ENCODE results near the gene EFHC1.

DNA sequence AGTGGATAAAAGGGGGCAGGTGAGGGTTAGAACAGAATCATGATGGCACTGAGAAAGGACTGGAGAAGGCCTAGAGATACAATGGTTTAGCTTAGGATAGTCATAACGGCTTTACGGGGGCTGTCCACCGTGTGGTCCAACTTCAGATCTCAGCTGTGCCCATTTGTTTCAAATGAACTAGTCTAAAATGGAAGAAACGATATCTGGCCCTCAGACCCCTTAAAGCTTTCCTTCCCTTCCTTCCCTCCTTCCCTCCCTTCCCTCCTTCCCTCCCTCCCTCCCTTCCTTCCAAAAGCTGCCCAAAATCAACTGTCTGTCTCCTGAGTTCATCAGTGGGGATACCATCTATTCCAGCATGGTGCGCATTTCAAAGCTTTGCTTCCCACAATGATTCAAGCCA, 128.9 kb downstream of the EFHC1 start:
- no peak for TF ChIP-seq EZH2 (IDR thresholded peaks at IDR 0.05)
- TF ChIP-seq, protein P1, sequence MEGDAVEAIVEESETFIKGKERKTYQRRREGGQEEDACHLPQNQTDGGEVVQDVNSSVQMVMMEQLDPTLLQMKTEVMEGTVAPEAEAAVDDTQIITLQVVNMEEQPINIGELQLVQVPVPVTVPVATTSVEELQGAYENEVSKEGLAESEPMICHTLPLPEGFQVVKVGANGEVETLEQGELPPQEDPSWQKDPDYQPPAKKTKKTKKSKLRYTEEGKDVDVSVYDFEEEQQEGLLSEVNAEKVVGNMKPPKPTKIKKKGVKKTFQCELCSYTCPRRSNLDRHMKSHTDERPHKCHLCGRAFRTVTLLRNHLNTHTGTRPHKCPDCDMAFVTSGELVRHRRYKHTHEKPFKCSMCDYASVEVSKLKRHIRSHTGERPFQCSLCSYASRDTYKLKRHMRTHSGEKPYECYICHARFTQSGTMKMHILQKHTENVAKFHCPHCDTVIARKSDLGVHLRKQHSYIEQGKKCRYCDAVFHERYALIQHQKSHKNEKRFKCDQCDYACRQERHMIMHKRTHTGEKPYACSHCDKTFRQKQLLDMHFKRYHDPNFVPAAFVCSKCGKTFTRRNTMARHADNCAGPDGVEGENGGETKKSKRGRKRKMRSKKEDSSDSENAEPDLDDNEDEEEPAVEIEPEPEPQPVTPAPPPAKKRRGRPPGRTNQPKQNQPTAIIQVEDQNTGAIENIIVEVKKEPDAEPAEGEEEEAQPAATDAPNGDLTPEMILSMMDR (IDR thresholded peaks at IDR 0.05), result no peak

Measured in neural progenitor cell (in vitro differentiated cells).